Inflammatory macrophage (primary cell): Measurements from ENCODE around the gene MYMK.

Experiments used
- DNase-seq, 2 donors: peaks; one replicate each; pipeline ENCODE4 v3.0.0-alpha.2; 2020 to 2022

MYMK gene

DNA sequence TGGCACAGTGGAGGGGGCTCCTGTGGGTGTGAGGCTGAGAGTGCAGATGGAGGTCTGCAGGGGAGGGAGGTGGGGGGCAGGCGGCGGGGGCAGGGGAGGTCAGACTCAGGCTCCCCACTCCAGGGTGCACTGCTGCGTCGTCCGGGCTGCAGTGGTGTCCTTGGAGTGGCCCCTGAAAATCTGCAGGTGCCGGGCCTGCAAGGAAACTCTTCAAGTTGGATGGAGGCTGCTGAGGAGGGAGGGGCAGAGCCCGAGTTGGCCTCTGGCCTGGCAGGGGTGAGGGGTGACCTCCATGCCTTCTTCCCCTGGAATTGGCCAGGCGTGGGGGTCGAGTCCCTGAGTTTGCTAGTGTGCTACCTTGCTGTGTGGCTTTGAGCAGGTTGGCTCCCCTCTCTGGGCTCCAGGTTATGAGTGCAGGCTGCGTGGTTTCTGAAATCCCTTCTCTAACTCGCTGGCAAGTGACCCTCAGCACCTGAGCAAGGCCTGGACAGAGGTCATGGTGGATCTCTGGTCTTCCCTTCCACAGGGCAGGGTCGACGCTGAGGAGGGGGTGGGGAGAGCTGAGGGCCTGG is 10.6 kb upstream of the MYMK start:
- no peak for DNase-seq

GRCh38 chr9:133534346-133535291 is 9.9 kb upstream of the MYMK start, which contains the start of gene ADAMTSL2:
TSS of gene ADAMTSL2 (plus strand) at chr9:133534704. CDS start at chr9:133536713, 2,009 bp downstream.
- DNase-seq = peak in 1 of 2 donors; percentile 7

DNA sequence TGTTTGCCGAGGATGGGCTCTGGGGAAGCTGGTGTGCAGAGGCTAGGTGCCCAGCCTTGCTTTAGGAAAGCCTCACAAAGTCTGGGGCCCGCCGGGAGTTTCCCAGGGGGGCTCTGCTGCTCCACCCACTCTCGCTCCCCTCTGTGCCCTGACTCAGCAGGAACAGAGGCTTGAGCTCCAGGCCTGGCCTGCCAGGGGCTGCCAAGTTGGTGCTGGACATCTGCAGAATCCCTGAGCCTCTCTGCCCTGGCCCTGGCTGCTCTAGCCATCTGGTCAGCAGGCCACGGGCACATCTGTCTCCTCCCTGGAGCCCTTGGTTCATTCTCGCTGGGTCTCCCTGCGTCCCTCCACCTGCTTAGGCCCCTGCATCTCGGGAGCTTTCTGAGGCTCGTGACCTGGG is 9.1 kb upstream of the MYMK start:
- DNase-seq = no peak

DNA sequence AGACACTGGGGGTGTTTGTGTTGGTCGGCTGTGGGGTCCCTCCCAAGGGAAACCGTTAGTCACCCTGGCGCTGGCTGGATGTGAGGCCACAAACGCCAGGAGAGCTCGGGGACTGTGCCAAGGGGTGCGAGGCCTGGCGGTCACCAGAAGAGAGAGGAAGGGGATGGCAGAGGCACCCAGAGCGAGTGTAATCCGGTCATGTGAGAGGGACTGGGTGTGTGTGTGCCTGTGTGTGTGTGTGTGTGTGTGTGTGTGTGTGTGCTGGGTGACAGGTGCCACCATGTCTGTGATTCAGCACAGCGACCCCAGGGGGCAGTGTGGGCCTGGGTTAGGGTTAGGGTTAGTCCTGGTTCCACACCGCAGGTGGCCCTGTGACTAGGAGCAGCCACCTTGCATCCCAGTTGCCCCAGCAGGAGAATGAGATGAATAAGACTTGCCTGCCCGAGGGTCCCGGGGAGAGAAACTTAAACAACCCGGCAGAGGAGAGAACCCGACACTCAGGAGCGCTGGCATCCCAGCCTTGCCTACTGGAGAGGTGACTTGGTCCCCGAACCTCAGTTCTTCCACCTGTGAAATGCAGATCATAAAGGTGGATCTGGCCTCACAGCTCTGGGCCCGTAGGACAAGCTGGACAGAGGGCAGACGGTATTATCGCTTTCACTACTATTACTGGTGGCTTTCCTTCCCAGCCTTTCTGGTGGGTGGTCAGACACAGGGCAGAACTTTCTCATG is 8.3 kb upstream of the MYMK start:
- peak; percentile 54 to 58 for DNase-seq

DNA sequence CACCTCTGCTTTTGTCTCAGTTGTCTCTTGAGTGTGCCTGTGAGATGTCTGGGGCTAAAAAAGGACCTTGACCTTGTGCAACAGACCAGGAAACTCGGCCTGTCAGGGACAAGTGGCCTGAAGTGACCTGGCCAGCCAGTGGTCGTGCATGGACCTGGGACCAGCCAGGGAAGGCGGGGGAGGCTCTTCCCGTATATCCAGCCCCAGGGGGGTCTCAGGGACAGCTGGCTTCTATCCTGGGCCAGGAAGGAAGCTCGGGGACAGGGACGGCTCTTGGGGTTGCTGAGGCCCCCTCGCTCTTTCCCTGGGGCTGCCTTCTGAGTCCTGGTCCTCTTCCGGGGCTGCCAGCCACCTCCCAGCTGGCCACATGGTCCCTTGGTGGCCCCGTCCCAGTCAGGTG is 6.5 kb upstream of the MYMK start:
- DNase-seq = no peak

- no peak for DNase-seq
These were observed 5.1 kb upstream of the MYMK start for GRCh38 chr9:133529874-133530273.

DNA sequence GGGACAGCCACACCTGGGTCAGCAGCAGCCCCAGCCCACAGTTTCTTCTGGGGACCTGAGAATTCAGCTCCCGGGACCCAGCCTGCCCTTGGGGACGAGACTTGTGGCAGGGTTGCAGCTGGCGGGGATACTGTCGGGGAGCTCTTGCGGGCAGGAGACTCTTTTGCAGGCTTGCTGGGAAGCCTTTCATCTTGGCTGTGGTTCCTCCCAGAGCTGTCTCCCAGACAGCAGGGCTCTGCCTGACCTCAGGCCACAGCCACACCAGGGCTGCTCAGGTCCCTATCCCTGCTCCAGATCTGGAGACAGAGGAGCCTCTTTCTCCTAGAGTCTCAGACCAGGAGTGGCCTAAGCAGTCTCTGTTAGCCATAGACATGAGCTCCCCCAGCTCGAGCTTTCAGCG is 4.7 kb upstream of the MYMK start:
- DNase-seq = no peak

DNA sequence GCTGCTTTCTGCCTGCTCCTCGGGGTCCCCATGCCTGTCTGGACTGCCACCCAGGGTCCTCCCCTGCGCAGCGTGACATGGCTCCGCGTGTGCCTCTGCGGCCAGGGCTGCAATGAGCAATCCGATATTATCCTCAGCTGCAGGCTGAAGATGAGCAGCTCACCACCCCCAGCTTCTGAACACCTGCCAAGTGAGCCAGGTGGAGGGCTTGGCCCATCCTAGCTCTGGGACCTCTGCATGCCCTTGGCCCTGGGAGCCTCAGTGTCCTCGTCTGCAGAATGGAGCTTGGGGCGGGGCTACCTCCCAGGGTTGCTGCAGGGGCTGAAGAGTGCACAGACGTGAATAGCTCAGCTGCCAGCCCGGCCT is 4.1 kb upstream of the MYMK start:
- no peak for DNase-seq

DNA sequence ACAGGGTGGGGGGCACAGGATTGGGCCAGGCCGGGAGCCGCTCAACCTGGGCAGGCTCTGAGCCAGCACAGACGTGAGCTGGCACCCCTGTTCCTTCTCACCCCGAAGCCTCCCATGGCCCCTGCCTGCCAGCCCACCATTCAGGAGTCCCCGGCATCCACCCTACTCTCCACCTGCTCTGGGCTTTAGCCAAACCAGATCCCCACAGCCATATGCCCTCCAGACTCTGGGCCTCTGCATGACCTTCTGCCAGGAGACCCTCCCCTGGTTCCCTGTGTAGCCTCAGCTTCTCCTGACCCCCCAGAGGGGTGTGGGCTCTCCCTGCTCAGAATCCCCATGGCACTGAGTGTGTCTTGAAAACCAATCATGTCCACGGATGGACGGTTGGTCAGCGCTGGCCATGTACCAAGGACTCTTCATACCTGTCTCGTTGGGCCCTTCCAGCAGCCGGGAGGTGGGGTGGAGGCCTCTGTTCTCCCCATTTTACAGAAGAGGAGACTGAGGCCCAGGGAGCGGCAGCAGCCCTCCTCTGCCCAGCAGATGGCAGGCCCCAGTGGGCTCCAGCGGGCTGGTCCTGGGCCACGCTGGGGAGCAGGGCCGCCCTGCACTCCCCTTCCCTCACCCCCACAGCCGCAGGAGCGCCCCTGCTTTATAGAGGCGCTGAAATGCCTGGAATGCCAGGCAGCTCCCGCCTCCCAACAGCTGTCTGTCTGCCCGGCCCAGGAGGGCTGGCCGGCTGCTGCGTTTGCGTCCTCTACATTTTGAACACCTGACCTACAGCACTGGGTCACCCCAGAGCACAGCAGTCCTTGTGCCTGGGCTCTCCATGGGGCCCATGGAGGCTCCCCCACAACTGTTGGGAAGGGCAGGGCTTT is 3.5 kb upstream of the MYMK start:
- DNase-seq = no peak

DNA sequence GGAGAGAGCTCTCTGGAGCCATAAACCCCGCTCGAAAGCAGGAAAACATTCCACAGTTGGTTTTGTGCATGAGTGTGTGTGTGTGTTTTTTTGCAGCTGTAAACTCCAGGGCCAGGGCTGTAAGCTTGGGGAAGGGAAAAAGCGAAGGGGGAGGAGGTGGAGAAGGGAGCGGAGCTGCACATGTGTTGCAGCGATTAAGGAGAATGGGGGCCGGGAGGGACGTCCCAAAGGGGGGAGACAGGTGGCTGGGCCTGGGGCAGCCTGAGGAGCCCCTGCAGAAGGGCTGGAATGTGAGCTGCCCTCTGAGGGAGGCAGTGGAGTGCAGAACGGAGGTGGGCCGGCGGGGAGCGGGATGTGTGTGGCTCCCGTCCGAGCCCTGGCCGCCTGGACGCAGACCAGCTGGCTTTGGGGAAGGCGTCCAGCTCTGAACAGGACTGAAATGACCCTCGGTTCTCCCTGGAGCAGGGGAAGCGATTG is 2.7 kb upstream of the MYMK start:
- DNase-seq = no peak

DNA sequence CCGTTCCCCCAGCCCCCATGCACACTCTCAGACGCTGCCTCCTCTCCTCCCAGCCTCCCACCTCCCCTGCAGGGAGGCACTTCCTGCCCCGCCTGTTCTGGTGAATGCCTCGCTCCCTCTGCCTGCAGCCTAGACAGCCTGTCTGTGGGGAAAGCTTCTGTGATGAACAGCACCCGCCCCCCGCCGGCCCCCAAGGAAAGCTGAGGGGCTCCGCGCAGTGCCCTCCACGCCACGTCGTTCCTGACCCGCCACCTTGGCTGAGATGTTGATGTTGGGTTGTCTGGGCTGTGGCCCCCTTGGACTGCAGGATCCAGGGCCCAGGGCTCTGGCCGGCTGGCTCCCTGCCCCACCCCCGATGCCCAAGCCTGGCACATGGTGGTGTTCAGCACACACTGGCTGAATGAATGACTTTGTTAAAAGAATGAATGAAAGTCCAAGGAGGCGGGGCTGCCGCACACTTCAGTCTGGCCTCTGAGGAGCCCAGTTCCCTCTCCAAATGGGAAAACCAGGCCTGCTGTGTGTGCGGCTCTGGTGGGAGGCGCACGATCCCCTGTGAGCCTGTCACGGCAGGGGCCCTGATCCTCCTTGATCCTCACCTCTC is 2.1 kb upstream of the MYMK start:
- no peak for DNase-seq

DNA sequence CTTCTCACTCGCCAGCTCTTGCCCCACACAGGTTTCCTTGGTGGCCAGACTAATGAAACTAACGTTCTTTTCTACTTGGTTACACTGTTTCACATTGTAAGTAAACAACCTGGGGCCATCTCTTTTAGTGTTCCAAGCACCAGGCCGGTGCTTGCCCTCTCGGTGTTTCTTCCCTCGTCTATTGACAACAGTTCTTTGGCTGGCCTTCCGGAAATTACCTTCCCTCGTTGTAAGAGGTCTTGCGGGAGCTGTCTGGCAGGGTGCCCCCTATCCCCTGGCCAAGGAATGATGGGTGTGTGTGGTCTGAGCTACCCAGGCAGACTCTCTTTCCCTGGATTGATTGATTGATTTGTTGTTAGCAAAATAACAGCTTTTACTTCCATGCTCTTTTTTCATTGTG is 918 bp upstream of the MYMK start:
- no peak for DNase-seq

GRCh38 chr9:133524146-133524545 is 613 bp downstream of the MYMK start:
- no peak for DNase-seq

GRCh38 chr9:133523106-133523505 is 1.7 kb downstream of the MYMK start:
- no peak for DNase-seq

- no peak for DNase-seq
These were observed 2.5 kb downstream of the MYMK start for GRCh38 chr9:133522073-133522910.

GRCh38 chr9:133521122-133522072 is 3.4 kb downstream of the MYMK start:
- no peak for DNase-seq

- DNase-seq = no peak
These were observed 4.5 kb downstream of the MYMK start for GRCh38 chr9:133520121-133520835.

DNA sequence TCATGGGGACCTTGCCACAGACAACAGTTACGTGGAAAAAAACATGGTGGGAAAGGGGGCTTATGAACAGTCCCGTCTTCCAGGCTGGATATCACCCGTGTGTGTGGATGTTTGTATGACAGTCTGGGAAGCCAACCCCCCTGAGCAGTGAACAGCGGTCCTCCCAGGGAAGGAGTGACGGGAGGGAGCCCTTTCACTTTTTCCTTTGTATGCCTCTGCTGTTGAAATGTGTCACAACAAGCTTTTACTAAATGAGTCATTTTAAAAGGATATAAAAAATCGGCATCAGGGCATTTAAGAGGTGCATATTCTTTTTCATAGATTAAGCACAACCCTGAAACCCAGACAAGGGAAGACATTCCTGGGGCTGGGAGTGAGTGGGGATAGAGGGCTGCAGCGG is 5.1 kb downstream of the MYMK start:
- DNase-seq = no peak
